HCT116 (cell line): ENCODE measurements around the gene ZNF331. TPM values are rescaled to one million over a fixed set of nuclear protein-coding genes. Genes with fewer than 3 reads are reported as not detected.

ENCODE experiments used
- ATAC-seq: fragments of 200-7000 bp; cut with Tn5 transposase; 2 replicates; pipeline ENCODE4 v1.9.1; 2020; ENCODE audit warnings: mild to moderate bottlenecking, moderate library complexity
- BruUV-seq: library from RNA; stranded (reverse); fragments of 400-500 nt; replicated peaks from 2 replicates; lab custom pipeline; 2021; lab: Mats Ljungman, UMichigan
- CTCF ChIA-PET: fragments of 300-600 bp; sonication (Branson Sonifier 250); formaldehyde crosslinking; loops from one replicate; lab custom pipeline; 2021; ENCODE audit warnings: antibody characterized with exemption; lab: Charles Lee
- POLR2A ChIA-PET: fragments of 300-600, 350-600 bp; sonication (Branson Sonifier 250); formaldehyde crosslinking; loops from one replicate; lab custom pipeline; 2021; ENCODE audit warnings: antibody characterized with exemption; lab: Charles Lee
- RAD21 ChIA-PET, 2 experiments: fragments of 300-600 bp; sonication (Branson Sonifier 250); formaldehyde crosslinking; loops; one replicate each; lab custom pipeline; 2023; ENCODE audit warnings: low total read pairs in 2 of 2; ENCODE audit not compliant: uncharacterized antibody in 2 of 2, unreplicated experiment in 2 of 2, low non-redundant PET in 1 of 2; lab: Charles Lee
- DNase-seq: peaks from one replicate; pipeline ENCODE4 v3.0.0-alpha.2; 2010; ENCODE audit warnings: low read depth, low spot score
- H2AFZ ChIP-seq: fragments of 200-600 bp; shearing (Covaris generic), sonication (generic); 2 replicates; pipeline ENCODE4 v1.6.1; 2017; ENCODE audit warnings: low read depth, mixed run types, mixed read lengths, antibody characterized with exemption, low read length; ENCODE audit not compliant: poor library complexity, severe bottlenecking
- H3K27ac ChIP-seq: 2 replicates; pipeline ENCODE4 v1.5.1; 2012; ENCODE audit warnings: low read depth, low read length
- H3K27me3 ChIP-seq: fragments of 200-600 bp; sonication (generic); 2 replicates; pipeline ENCODE4 v1.6.1; 2016; ENCODE audit warnings: mixed run types, low read length, mixed read lengths; ENCODE audit not compliant: insufficient read depth
- H3K36me3 ChIP-seq, 2 experiments: fragments of 200-500 bp in 1 of 2; fragments of 200-600 bp in 1 of 2; sonication (Bioruptor generic) in 1 of 2; sonication (generic) in 1 of 2; 2 replicates each; pipeline versions ENCODE4 v1.5.1 to v1.6.1; 2014 to 2016; ENCODE audit warnings: low read length in 2 of 2, inconsistent platforms in 1 of 2, mixed read lengths in 1 of 2, mixed run types in 1 of 2; ENCODE audit not compliant: insufficient read depth in 2 of 2, control insufficient read depth in 1 of 2
- H3K4me1 ChIP-seq, 2 experiments: fragments of 200-600 bp in 1 of 2; sonication (generic) in 1 of 2; 2 replicates each; pipeline versions ENCODE4 v1.5.1 to v1.6.1; 2012 to 2017; ENCODE audit warnings: low read length in 2 of 2, inconsistent platforms in 1 of 2, mild to moderate bottlenecking in 1 of 2, mixed read lengths in 1 of 2, mixed run types in 1 of 2, moderate library complexity in 1 of 2; ENCODE audit not compliant: insufficient read depth in 2 of 2, control insufficient read depth in 1 of 2
- H3K4me2 ChIP-seq: fragments of 200-600 bp; sonication (generic); 2 replicates; pipeline ENCODE4 v1.6.1; 2017; ENCODE audit warnings: mixed run types, low read length, mixed read lengths
- H3K4me3 ChIP-seq, 2 experiments: fragments of 200-600 bp in 1 of 2; sonication (generic) in 1 of 2; replicated peaks in 1 of 2; 2 replicates each; pipeline ENCODE4 v1.5.1; 2011 to 2016; ENCODE audit warnings: low read length in 2 of 2, control low read depth in 1 of 2, low read depth in 1 of 2, mild to moderate bottlenecking in 1 of 2, mixed read lengths in 1 of 2, mixed run types in 1 of 2
- H3K79me2 ChIP-seq: fragments of 200-600 bp; sonication (generic); 2 replicates; pipeline ENCODE4 v1.6.1; 2017; ENCODE audit warnings: mild to moderate bottlenecking, mixed run types, low read length, moderate library complexity, mixed read lengths; ENCODE audit not compliant: insufficient read depth
- H3K9ac ChIP-seq: fragments of 200-600 bp; sonication (generic); 2 replicates; pipeline ENCODE4 v1.6.1; 2016; ENCODE audit warnings: low read length, mixed read lengths
- H3K9me2 ChIP-seq: fragments of 200-600 bp; sonication (generic), shearing (Covaris generic); 2 replicates; pipeline ENCODE4 v1.6.1; 2017; ENCODE audit warnings: mixed run types, mild to moderate bottlenecking, moderate library complexity; ENCODE audit not compliant: insufficient read depth
- H3K9me3 ChIP-seq, 2 experiments: fragments of 200-500 bp in 1 of 2; fragments of 200-600 bp in 1 of 2; sonication (Bioruptor generic) in 1 of 2; sonication (generic) in 1 of 2; 2 replicates each; pipeline ENCODE4 v1.6.1; 2014 to 2017; ENCODE audit warnings: low read length in 2 of 2, mixed read lengths in 2 of 2, inconsistent platforms in 1 of 2, low read depth in 1 of 2, mild to moderate bottlenecking in 1 of 2, mixed run types in 1 of 2, moderate library complexity in 1 of 2; ENCODE audit not compliant: control insufficient read depth in 1 of 2, insufficient read depth in 1 of 2
- H4K20me1 ChIP-seq: fragments of 200-600 bp; sonication (generic), shearing (Covaris generic); 2 replicates; pipeline ENCODE4 v1.6.1; 2017; ENCODE audit warnings: mixed run types, mild to moderate bottlenecking, moderate library complexity; ENCODE audit not compliant: insufficient read depth
- CBX3 ChIP-seq: IDR thresholded peaks from 2 replicates; pipeline ENCODE4 v1.6.1; 2012; ENCODE audit warnings: low read depth
- CEBPB ChIP-seq: IDR thresholded peaks from 2 replicates; pipeline ENCODE4 v1.6.1; 2012; ENCODE audit warnings: low read depth
- EGR1 ChIP-seq: IDR thresholded peaks from 2 replicates; pipeline ENCODE4 v1.6.1; 2012; ENCODE audit warnings: low read depth
- ELF1 ChIP-seq: IDR thresholded peaks from 2 replicates; pipeline ENCODE4 v1.6.1; 2012; ENCODE audit warnings: low read depth, borderline replicate concordance
- EZH2 ChIP-seq: fragments of 200-600 bp; sonication (generic); IDR thresholded peaks from 2 replicates; pipeline ENCODE4 v1.6.1; 2017; ENCODE audit warnings: antibody characterized with exemption, mixed run types
- EZH2phosphoT487 ChIP-seq: fragments of 200-600 bp; IDR thresholded peaks from 2 replicates; pipeline ENCODE4 v1.6.1; 2018; ENCODE audit warnings: antibody characterized with exemption, borderline replicate concordance
- JUND ChIP-seq: IDR thresholded peaks from 2 replicates; pipeline ENCODE4 v1.6.1; 2012
- POLR2A ChIP-seq: IDR thresholded peaks from 2 replicates; pipeline ENCODE4 v1.7.0; 2011; ENCODE audit warnings: borderline replicate concordance; ENCODE audit not compliant: insufficient read depth, insufficient read length; ENCODE audit errors: extremely low read depth
- POLR2AphosphoS5 ChIP-seq: IDR thresholded peaks from 2 replicates; pipeline ENCODE4 v1.6.1; 2011; ENCODE audit warnings: mild to moderate bottlenecking, low read depth, low read length, moderate library complexity
- TCF7L2 ChIP-seq: IDR thresholded peaks from 2 replicates; pipeline ENCODE4 v1.7.0; 2011; ENCODE audit warnings: borderline replicate concordance, inconsistent platforms; ENCODE audit not compliant: insufficient read depth, insufficient read length; ENCODE audit errors: extremely low read depth
- YY1 ChIP-seq: IDR thresholded peaks from 2 replicates; pipeline ENCODE4 v1.6.1; 2011; ENCODE audit warnings: low read length, low read depth, moderate library complexity, mild to moderate bottlenecking; ENCODE audit not compliant: insufficient replicate concordance; ENCODE audit errors: extremely low read depth
- ZFX ChIP-seq: fragments of 450-650 bp; IDR thresholded peaks from 2 replicates; pipeline ENCODE4 v1.6.1; 2017
- intact Hi-C: fragments of 100-400 bp; cut with micrococcal nuclease; formaldehyde crosslinking; loops from 2 replicates; pipeline ENCODE4 v1.10.0; 2022
- total RNA-seq: library from RNA; stranded (reverse); gene quantifications from one replicate; pipeline ENCODE4 v1.2.1, GENCODE V29; 2021; ENCODE audit not compliant: unreplicated experiment
- TF ChIP-seq, protein P1 (sequence below): IDR thresholded peaks from 2 replicates; pipeline ENCODE4 v1.6.1; 2011; ENCODE audit warnings: mild to moderate bottlenecking, low read length, moderate library complexity; ENCODE audit not compliant: insufficient replicate concordance; ENCODE audit errors: extremely low read depth
- TF ChIP-seq, protein P2 (sequence below): IDR thresholded peaks from 2 replicates; pipeline ENCODE4 v1.6.1; 2012; ENCODE audit warnings: low read depth
- TF ChIP-seq, protein P3 (sequence below): IDR thresholded peaks from 2 replicates; pipeline ENCODE4 v1.6.1; 2012
- TF ChIP-seq, protein P4 (sequence below), 3 experiments: fragments of 200-600 bp in 1 of 3; sonication (generic) in 1 of 3; IDR thresholded peaks in 2 of 3; conservative IDR thresholded peaks in 1 of 3; 2 replicates each; pipeline ENCODE4 v1.5.1; 2012 to 2017; ENCODE audit warnings: low read depth in 2 of 3, low read length in 2 of 3, antibody characterized with exemption in 1 of 3, borderline replicate concordance in 1 of 3, control low read depth in 1 of 3, mild to moderate bottlenecking in 1 of 3, mixed read lengths in 1 of 3, mixed run types in 1 of 3, moderate library complexity in 1 of 3; ENCODE audit not compliant: insufficient read depth in 1 of 3
- TF ChIP-seq, protein P5 (sequence below): IDR thresholded peaks from 2 replicates; pipeline ENCODE4 v1.6.1; 2012

Gene ZNF331
- total RNA-seq, 1 experiment from 2014 or later, result 0.59 TPM

DNA sequence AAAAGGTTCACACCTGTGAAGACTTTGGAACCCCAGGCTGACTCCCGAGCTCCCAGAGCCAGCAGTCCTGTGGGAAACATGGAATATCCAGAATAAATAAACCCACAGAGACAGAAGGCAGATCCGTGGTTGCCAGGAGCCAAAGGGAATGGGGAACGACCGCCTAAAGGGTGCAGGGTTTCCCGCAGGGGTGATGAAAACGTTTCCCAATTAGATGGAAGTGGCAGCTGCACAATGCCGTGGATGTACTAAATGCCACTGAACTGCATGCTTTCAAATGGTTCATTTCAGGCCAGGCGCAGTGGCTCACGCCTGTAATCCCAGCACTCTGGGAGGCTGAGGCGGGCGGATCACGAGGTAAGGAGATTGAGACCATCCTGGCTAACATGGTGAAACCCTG is 70.4 kb downstream of the ZNF331 start:
- ChIA-PET POLR2A (no interaction called here), RAD21 (no interaction called here), CTCF (no interaction called here)
- DNase-seq (no peak), ATAC-seq (no peak)
- Histone ChIP-seq H2AFZ (no peak overlapping the region), H3K27ac (no peak overlapping the region), H3K9ac (no peak overlapping the region), H3K79me2 (no peaks in the 10 kb centered on the region), H3K36me3 (no peaks in the 10 kb centered on the region), H3K4me1 (no peaks in the 10 kb centered on the region), H3K4me2 (no peak overlapping the region), H3K27me3 (no peaks in the 10 kb centered on the region), H3K9me3 (peaks cover 3 to 7% of the 10 kb centered on the region in 2 experiments; a peak in 2 of 4 replicates), H3K4me3 (no peak overlapping the region), H4K20me1 (no peaks in the 10 kb centered on the region), H3K9me2 (no peaks in the 10 kb centered on the region)
- TF ChIP-seq ELF1 (no peak), POLR2AphosphoS5 (no peak), EZH2phosphoT487 (no peak), EGR1 (no peak), CEBPB (no peak), YY1 (no peak), ZFX (no peak), POLR2A (no peak), TCF7L2 (no peak), EZH2 (no peak), JUND (no peak), CBX3 (no peak)
- TF ChIP-seq, protein P1, sequence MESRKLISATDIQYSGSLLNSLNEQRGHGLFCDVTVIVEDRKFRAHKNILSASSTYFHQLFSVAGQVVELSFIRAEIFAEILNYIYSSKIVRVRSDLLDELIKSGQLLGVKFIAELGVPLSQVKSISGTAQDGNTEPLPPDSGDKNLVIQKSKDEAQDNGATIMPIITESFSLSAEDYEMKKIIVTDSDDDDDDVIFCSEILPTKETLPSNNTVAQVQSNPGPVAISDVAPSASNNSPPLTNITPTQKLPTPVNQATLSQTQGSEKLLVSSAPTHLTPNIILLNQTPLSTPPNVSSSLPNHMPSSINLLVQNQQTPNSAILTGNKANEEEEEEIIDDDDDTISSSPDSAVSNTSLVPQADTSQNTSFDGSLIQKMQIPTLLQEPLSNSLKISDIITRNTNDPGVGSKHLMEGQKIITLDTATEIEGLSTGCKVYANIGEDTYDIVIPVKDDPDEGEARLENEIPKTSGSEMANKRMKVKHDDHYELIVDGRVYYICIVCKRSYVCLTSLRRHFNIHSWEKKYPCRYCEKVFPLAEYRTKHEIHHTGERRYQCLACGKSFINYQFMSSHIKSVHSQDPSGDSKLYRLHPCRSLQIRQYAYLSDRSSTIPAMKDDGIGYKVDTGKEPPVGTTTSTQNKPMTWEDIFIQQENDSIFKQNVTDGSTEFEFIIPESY, result no peak
- TF ChIP-seq, protein P2, sequence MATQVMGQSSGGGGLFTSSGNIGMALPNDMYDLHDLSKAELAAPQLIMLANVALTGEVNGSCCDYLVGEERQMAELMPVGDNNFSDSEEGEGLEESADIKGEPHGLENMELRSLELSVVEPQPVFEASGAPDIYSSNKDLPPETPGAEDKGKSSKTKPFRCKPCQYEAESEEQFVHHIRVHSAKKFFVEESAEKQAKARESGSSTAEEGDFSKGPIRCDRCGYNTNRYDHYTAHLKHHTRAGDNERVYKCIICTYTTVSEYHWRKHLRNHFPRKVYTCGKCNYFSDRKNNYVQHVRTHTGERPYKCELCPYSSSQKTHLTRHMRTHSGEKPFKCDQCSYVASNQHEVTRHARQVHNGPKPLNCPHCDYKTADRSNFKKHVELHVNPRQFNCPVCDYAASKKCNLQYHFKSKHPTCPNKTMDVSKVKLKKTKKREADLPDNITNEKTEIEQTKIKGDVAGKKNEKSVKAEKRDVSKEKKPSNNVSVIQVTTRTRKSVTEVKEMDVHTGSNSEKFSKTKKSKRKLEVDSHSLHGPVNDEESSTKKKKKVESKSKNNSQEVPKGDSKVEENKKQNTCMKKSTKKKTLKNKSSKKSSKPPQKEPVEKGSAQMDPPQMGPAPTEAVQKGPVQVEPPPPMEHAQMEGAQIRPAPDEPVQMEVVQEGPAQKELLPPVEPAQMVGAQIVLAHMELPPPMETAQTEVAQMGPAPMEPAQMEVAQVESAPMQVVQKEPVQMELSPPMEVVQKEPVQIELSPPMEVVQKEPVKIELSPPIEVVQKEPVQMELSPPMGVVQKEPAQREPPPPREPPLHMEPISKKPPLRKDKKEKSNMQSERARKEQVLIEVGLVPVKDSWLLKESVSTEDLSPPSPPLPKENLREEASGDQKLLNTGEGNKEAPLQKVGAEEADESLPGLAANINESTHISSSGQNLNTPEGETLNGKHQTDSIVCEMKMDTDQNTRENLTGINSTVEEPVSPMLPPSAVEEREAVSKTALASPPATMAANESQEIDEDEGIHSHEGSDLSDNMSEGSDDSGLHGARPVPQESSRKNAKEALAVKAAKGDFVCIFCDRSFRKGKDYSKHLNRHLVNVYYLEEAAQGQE, result no peak
- TF ChIP-seq, protein P3, sequence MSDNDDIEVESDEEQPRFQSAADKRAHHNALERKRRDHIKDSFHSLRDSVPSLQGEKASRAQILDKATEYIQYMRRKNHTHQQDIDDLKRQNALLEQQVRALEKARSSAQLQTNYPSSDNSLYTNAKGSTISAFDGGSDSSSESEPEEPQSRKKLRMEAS, result no peak
- TF ChIP-seq, protein P4, sequence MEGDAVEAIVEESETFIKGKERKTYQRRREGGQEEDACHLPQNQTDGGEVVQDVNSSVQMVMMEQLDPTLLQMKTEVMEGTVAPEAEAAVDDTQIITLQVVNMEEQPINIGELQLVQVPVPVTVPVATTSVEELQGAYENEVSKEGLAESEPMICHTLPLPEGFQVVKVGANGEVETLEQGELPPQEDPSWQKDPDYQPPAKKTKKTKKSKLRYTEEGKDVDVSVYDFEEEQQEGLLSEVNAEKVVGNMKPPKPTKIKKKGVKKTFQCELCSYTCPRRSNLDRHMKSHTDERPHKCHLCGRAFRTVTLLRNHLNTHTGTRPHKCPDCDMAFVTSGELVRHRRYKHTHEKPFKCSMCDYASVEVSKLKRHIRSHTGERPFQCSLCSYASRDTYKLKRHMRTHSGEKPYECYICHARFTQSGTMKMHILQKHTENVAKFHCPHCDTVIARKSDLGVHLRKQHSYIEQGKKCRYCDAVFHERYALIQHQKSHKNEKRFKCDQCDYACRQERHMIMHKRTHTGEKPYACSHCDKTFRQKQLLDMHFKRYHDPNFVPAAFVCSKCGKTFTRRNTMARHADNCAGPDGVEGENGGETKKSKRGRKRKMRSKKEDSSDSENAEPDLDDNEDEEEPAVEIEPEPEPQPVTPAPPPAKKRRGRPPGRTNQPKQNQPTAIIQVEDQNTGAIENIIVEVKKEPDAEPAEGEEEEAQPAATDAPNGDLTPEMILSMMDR (IDR thresholded peaks at IDR 0.05 in 2 of 3, conservative IDR thresholded peaks at IDR 0.05 in 1 of 3; ENCODE audit: borderline replicate concordance in 1 of 3, insufficient read depth in 1 of 3, low read depth in 2 of 3, low read length in 2 of 3), result no peak
- TF ChIP-seq, protein P5, sequence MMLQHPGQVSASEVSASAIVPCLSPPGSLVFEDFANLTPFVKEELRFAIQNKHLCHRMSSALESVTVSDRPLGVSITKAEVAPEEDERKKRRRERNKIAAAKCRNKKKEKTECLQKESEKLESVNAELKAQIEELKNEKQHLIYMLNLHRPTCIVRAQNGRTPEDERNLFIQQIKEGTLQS, result no peak
- intact Hi-C loops, result no loop called here
- no TSS peak for BruUV-seq
